ENCODE data around the gene CYREN. TPM values are rescaled to one million over a fixed set of nuclear protein-coding genes. Genes with fewer than 3 reads are reported as not detected.

Gene CYREN
- total and polyA plus RNA-seq, 2 of the 13 experiments (the other 11 are each of a cell fraction or from before 2014, with no cell fraction given), result 20.7 to 60.7 TPM

DNA sequence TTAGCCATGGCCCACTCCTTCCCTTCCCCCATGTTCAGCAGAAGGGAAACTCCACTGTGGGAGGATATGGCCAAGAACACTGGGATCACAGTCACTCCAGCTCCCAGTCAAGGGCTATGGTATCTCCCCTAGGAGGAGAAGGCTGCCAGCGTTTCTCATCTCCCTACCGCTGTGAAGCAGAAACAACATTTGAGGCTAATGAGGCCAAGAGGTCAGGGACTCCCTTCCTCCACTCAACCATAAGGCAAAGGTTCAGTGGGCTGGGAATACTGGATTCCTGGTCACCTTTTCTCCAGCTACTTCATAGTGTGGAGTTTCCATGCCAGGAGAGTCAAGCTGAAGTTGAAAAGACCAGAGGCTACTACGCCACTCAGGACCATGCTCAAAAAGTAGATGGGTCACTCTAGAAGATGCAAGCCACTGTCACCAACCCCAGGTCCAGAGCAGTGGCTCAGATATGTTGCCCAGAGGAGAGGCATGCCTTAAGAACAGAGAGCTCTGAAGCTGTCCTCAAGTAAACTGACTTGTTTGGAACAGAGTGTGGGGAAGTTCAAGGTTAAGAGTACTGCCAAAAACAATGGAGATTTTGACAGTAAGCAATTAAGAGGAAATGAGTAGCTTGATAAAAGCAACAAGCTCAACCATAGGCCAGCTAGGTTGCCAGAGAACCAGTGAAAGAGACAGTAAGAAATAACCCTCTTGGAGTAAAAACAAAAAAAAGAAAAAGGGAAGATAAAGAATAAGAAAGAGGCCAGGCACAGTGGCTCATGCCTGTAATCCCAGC, 26.4 kb downstream of the CYREN start (continued):
- TF ChIP-seq, protein P1, sequence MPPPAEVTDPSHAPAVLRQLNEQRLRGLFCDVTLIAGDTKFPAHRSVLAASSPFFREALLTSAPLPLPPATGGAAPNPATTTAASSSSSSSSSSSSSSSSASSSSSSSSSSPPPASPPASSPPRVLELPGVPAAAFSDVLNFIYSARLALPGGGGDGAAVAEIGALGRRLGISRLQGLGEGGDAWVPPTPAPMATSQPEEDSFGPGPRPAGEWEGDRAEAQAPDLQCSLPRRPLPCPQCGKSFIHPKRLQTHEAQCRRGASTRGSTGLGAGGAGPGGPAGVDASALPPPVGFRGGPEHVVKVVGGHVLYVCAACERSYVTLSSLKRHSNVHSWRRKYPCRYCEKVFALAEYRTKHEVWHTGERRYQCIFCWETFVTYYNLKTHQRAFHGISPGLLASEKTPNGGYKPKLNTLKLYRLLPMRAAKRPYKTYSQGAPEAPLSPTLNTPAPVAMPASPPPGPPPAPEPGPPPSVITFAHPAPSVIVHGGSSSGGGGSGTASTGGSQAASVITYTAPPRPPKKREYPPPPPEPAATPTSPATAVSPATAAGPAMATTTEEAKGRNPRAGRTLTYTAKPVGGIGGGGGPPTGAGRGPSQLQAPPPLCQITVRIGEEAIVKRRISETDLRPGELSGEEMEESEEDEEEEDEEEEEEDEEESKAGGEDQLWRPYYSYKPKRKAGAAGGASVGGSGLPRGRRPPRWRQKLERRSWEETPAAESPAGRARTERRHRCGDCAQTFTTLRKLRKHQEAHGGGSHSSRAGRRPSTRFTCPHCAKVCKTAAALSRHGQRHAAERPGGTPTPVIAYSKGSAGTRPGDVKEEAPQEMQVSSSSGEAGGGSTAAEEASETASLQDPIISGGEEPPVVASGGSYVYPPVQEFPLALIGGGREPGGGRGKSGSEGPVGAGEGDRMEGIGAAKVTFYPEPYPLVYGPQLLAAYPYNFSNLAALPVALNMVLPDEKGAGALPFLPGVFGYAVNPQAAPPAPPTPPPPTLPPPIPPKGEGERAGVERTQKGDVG (CRISPR knock-in tag; IDR thresholded peaks at IDR 0.05; ENCODE audit: borderline replicate concordance), result 0 out of 2 replicates have a peak, but pooled peaks have one; percentile 46
- TF ChIP-seq RBM39 (IDR thresholded peaks at IDR 0.05; ENCODE audit: low read depth, low read length, poor library complexity, severe bottlenecking) (no peak), ZNF510 (CRISPR knock-in tag; IDR thresholded peaks at IDR 0.05; ENCODE audit: low read depth) (no peak), POGZ (CRISPR knock-in tag; IDR thresholded peaks at IDR 0.05) (0 out of 2 replicates have a peak, but pooled peaks have one; percentile 41), RORA (CRISPR knock-in tag; IDR thresholded peaks at IDR 0.05) (no peak), ZNF329 (CRISPR knock-in tag; IDR thresholded peaks at IDR 0.05; ENCODE audit: low read depth) (no peak), ZNF766 (CRISPR knock-in tag; IDR thresholded peaks at IDR 0.05; ENCODE audit: borderline replicate concordance) (no peak), ZSCAN22 (CRISPR knock-in tag; IDR thresholded peaks at IDR 0.05) (no peak), ZNF775 (CRISPR knock-in tag; IDR thresholded peaks at IDR 0.05; ENCODE audit: borderline replicate concordance) (no peak), ZNF644 (CRISPR knock-in tag; IDR thresholded peaks at IDR 0.05; ENCODE audit: low read depth) (peak; percentile 47; the same call in 1 of the 2 replicates), PLRG1 (conservative IDR thresholded peaks at IDR 0.05) (no peak), SNAPC2 (CRISPR knock-in tag; IDR thresholded peaks at IDR 0.05) (no peak)
- TF ChIP-seq, protein P2, sequence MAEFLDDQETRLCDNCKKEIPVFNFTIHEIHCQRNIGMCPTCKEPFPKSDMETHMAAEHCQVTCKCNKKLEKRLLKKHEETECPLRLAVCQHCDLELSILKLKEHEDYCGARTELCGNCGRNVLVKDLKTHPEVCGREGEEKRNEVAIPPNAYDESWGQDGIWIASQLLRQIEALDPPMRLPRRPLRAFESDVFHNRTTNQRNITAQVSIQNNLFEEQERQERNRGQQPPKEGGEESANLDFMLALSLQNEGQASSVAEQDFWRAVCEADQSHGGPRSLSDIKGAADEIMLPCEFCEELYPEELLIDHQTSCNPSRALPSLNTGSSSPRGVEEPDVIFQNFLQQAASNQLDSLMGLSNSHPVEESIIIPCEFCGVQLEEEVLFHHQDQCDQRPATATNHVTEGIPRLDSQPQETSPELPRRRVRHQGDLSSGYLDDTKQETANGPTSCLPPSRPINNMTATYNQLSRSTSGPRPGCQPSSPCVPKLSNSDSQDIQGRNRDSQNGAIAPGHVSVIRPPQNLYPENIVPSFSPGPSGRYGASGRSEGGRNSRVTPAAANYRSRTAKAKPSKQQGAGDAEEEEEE (CRISPR knock-in tag; IDR thresholded peaks at IDR 0.05; ENCODE audit: borderline replicate concordance), result no peak
- TF ChIP-seq, protein P3, sequence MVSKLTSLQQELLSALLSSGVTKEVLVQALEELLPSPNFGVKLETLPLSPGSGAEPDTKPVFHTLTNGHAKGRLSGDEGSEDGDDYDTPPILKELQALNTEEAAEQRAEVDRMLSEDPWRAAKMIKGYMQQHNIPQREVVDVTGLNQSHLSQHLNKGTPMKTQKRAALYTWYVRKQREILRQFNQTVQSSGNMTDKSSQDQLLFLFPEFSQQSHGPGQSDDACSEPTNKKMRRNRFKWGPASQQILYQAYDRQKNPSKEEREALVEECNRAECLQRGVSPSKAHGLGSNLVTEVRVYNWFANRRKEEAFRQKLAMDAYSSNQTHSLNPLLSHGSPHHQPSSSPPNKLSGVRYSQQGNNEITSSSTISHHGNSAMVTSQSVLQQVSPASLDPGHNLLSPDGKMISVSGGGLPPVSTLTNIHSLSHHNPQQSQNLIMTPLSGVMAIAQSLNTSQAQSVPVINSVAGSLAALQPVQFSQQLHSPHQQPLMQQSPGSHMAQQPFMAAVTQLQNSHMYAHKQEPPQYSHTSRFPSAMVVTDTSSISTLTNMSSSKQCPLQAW (CRISPR knock-in tag; IDR thresholded peaks at IDR 0.05), result 0 out of 2 replicates have a peak, but pooled peaks have one; percentile 19
- TF ChIP-seq, protein P4, sequence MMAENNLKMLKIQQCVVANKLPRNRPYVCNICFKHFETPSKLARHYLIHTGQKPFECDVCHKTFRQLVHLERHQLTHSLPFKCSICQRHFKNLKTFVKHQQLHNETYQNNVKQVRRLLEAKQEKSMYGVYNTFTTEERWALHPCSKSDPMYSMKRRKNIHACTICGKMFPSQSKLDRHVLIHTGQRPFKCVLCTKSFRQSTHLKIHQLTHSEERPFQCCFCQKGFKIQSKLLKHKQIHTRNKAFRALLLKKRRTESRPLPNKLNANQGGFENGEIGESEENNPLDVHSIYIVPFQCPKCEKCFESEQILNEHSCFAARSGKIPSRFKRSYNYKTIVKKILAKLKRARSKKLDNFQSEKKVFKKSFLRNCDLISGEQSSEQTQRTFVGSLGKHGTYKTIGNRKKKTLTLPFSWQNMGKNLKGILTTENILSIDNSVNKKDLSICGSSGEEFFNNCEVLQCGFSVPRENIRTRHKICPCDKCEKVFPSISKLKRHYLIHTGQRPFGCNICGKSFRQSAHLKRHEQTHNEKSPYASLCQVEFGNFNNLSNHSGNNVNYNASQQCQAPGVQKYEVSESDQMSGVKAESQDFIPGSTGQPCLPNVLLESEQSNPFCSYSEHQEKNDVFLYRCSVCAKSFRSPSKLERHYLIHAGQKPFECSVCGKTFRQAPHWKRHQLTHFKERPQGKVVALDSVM (CRISPR knock-in tag; IDR thresholded peaks at IDR 0.05), result peak; percentile 82
- TF ChIP-seq, protein P5, sequence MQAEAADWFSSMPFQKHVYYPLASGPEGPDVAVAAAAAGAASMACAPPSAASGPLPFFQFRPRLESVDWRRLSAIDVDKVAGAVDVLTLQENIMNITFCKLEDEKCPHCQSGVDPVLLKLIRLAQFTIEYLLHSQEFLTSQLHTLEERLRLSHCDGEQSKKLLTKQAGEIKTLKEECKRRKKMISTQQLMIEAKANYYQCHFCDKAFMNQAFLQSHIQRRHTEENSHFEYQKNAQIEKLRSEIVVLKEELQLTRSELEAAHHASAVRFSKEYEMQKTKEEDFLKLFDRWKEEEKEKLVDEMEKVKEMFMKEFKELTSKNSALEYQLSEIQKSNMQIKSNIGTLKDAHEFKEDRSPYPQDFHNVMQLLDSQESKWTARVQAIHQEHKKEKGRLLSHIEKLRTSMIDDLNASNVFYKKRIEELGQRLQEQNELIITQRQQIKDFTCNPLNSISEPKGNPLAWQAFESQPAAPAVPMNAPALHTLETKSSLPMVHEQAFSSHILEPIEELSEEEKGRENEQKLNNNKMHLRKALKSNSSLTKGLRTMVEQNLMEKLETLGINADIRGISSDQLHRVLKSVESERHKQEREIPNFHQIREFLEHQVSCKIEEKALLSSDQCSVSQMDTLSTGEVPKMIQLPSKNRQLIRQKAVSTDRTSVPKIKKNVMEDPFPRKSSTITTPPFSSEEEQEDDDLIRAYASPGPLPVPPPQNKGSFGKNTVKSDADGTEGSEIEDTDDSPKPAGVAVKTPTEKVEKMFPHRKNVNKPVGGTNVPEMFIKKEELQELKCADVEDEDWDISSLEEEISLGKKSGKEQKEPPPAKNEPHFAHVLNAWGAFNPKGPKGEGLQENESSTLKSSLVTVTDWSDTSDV (CRISPR knock-in tag; IDR thresholded peaks at IDR 0.05), result no peak
